Adipocyte (in vitro differentiated cells): ENCODE data around the gene PTPRN2.

Experiments
- DNase-seq: peaks from one replicate; pipeline ENCODE4 v3.0.0-alpha.2; 2015; ENCODE audit warnings: low read depth
- H3K27me3 ChIP-seq: replicated peaks from 2 replicates; pipeline ENCODE4 v1.7.0; 2013; ENCODE audit warnings: mild to moderate bottlenecking, low read length, moderate library complexity; ENCODE audit not compliant: control insufficient read depth, insufficient read depth
- H3K36me3 ChIP-seq: 2 replicates; pipeline ENCODE4 v1.7.0; 2013; ENCODE audit warnings: low read length, mild to moderate bottlenecking, moderate library complexity; ENCODE audit not compliant: control insufficient read depth, insufficient read depth, severe bottlenecking
- H3K4me1 ChIP-seq: 2 replicates; pipeline ENCODE4 v1.7.0; 2013; ENCODE audit warnings: mild to moderate bottlenecking, low read length, moderate library complexity; ENCODE audit not compliant: control insufficient read depth, insufficient read depth
- H3K4me3 ChIP-seq: 2 replicates; pipeline ENCODE4 v1.7.0; 2013; ENCODE audit warnings: mild to moderate bottlenecking, low read length, moderate library complexity
- H3K9ac ChIP-seq: 2 replicates; pipeline ENCODE4 v1.7.0; 2013; ENCODE audit warnings: mild to moderate bottlenecking, low read length, moderate library complexity
- H3K9me3 ChIP-seq: 2 replicates; pipeline ENCODE4 v1.7.0; 2013; ENCODE audit warnings: mild to moderate bottlenecking, low read length, moderate library complexity; ENCODE audit not compliant: control insufficient read depth

The PTPRN2 gene

GRCh38 chr7:157515342-157516041 lies 1072.1 kb downstream of the PTPRN2 start:
- H3K4me3 ChIP-seq, result no peak overlapping the region
- H3K36me3 ChIP-seq, result no peaks in the 10 kb centered on the region
- no peaks in the 10 kb centered on the region for H3K9me3 ChIP-seq
- H3K9ac ChIP-seq, result no peak overlapping the region
- no peaks in the 10 kb centered on the region for H3K4me1 ChIP-seq
- DNase-seq, result no peak
- H3K27me3 ChIP-seq, result peaks cover 5% of the 10 kb centered on the region

- no peak for DNase-seq
These were observed 1072.9 kb downstream of the PTPRN2 start for GRCh38 chr7:157514746-157515145.

GRCh38 chr7:157514306-157514705 lies 1073.3 kb downstream of the PTPRN2 start:
- Histone ChIP-seq H3K36me3 (no peaks in the 10 kb centered on the region), H3K9ac (no peak overlapping the region), H3K4me1 (no peaks in the 10 kb centered on the region), H3K9me3 (no peaks in the 10 kb centered on the region), H3K27me3 (peaks cover 5% of the 10 kb centered on the region), H3K4me3 (no peak overlapping the region)
- DNase-seq, result no peak

More at GRCh38 chr7:157514746-157515145, 1072.9 kb downstream of the PTPRN2 start:
- no peak overlapping the region for H3K4me3 ChIP-seq
- no peak overlapping the region for H3K9ac ChIP-seq
- no peaks in the 10 kb centered on the region for H3K36me3 ChIP-seq
- peaks cover 5% of the 10 kb centered on the region for H3K27me3 ChIP-seq
- H3K9me3 ChIP-seq, result no peaks in the 10 kb centered on the region
- no peaks in the 10 kb centered on the region for H3K4me1 ChIP-seq

GRCh38 chr7:157513682-157514081 lies 1073.9 kb downstream of the PTPRN2 start:
- Histone ChIP-seq H3K9ac (no peak overlapping the region), H3K4me1 (no peaks in the 10 kb centered on the region), H3K9me3 (no peaks in the 10 kb centered on the region), H3K27me3 (peaks cover 5% of the 10 kb centered on the region), H3K36me3 (no peaks in the 10 kb centered on the region), H3K4me3 (no peak overlapping the region)
- no peak for DNase-seq

GRCh38 chr7:157513162-157513621 lies 1074.4 kb downstream of the PTPRN2 start:
- Histone ChIP-seq H3K27me3 (peaks cover 2% of the 10 kb centered on the region), H3K4me1 (no peaks in the 10 kb centered on the region), H3K9ac (no peak overlapping the region), H3K4me3 (no peak overlapping the region), H3K36me3 (no peaks in the 10 kb centered on the region), H3K9me3 (no peaks in the 10 kb centered on the region)
- DNase-seq, result no peak

- Histone ChIP-seq H3K4me3 (no peak overlapping the region), H3K9me3 (peaks cover 6% of the 10 kb centered on the region), H3K4me1 (no peaks in the 10 kb centered on the region), H3K9ac (no peak overlapping the region), H3K27me3 (no peaks in the 10 kb centered on the region), H3K36me3 (no peaks in the 10 kb centered on the region)
- no peak for DNase-seq
These were observed 1078.4 kb downstream of the PTPRN2 start for GRCh38 chr7:157509226-157509625.

GRCh38 chr7:157508477-157508881 lies 1079.1 kb downstream of the PTPRN2 start:
- Histone ChIP-seq H3K4me3 (no peak overlapping the region), H3K36me3 (no peaks in the 10 kb centered on the region), H3K9ac (no peak overlapping the region), H3K27me3 (no peaks in the 10 kb centered on the region), H3K4me1 (no peaks in the 10 kb centered on the region), H3K9me3 (peaks cover 6% of the 10 kb centered on the region)
- DNase-seq, result no peak

- Histone ChIP-seq H3K9me3 (peaks cover 6% of the 10 kb centered on the region), H3K4me1 (no peaks in the 10 kb centered on the region), H3K4me3 (no peak overlapping the region), H3K36me3 (no peaks in the 10 kb centered on the region), H3K27me3 (no peaks in the 10 kb centered on the region), H3K9ac (no peak overlapping the region)
- no peak for DNase-seq
These were observed 1079.6 kb downstream of the PTPRN2 start for GRCh38 chr7:157507987-157508386.

- no peaks in the 10 kb centered on the region for H3K4me1 ChIP-seq
- no peaks in the 10 kb centered on the region for H3K36me3 ChIP-seq
- no peak overlapping the region for H3K4me3 ChIP-seq
- H3K9ac ChIP-seq, result no peak overlapping the region
- no peak for DNase-seq
- peaks cover 6% of the 10 kb centered on the region for H3K9me3 ChIP-seq
- no peaks in the 10 kb centered on the region for H3K27me3 ChIP-seq
These were observed 1081.4 kb downstream of the PTPRN2 start for GRCh38 chr7:157506268-157506667.

GRCh38 chr7:157505646-157506045 lies 1082.0 kb downstream of the PTPRN2 start:
- no peaks in the 10 kb centered on the region for H3K4me1 ChIP-seq
- H3K4me3 ChIP-seq, result no peak overlapping the region
- H3K36me3 ChIP-seq, result no peaks in the 10 kb centered on the region
- no peak for DNase-seq
- no peak overlapping the region for H3K9ac ChIP-seq
- peaks cover 6% of the 10 kb centered on the region for H3K9me3 ChIP-seq
- H3K27me3 ChIP-seq, result no peaks in the 10 kb centered on the region

- peaks cover 6% of the 10 kb centered on the region for H3K9me3 ChIP-seq
- no peak for DNase-seq
These were observed 1084.4 kb downstream of the PTPRN2 start for GRCh38 chr7:157503229-157503628.

GRCh38 chr7:157502701-157503111 lies 1084.9 kb downstream of the PTPRN2 start:
- no peak overlapping the region for H3K4me3 ChIP-seq
- no peaks in the 10 kb centered on the region for H3K36me3 ChIP-seq
- H3K27me3 ChIP-seq, result no peaks in the 10 kb centered on the region
- no peaks in the 10 kb centered on the region for H3K4me1 ChIP-seq
- H3K9ac ChIP-seq, result no peak overlapping the region
- DNase-seq, result no peak
- H3K9me3 ChIP-seq, result peaks cover 6% of the 10 kb centered on the region

More at GRCh38 chr7:157503229-157503628, 1084.4 kb downstream of the PTPRN2 start:
- Histone ChIP-seq H3K4me1 (no peaks in the 10 kb centered on the region), H3K9ac (no peak overlapping the region), H3K36me3 (no peaks in the 10 kb centered on the region), H3K27me3 (no peaks in the 10 kb centered on the region), H3K4me3 (no peak overlapping the region)
